HG03280 (cell line): Measurements from ENCODE around the gene C1orf232.

Experiments used
- ATAC-seq: cut with Tn5 transposase; IDR thresholded peaks from one replicate; pipeline ENCODE4 v1.9.1; 2021; ENCODE audit warnings: mild to moderate bottlenecking, moderate library complexity; ENCODE audit not compliant: unreplicated experiment

C1orf232 gene

DNA sequence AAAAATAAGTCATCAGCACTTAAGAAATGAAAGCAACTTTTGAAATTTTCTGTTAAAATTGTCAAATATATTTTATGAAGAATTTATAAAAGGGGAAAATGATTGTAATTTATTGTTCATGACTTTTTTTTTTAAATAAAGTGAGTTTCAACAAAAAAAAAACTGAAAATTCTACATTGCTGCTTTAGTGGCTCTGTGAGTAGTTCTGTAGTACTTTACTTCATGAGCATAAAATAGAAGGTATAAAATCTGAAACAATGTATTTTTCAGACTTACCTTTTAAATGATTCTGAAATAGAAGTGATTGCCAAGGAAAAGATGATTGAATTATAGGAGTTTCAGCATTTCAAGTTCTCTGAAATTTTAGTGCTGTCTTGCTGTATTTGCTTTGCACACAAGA, 43.4 kb downstream of the C1orf232 start:
- ATAC-seq = no peak

DNA sequence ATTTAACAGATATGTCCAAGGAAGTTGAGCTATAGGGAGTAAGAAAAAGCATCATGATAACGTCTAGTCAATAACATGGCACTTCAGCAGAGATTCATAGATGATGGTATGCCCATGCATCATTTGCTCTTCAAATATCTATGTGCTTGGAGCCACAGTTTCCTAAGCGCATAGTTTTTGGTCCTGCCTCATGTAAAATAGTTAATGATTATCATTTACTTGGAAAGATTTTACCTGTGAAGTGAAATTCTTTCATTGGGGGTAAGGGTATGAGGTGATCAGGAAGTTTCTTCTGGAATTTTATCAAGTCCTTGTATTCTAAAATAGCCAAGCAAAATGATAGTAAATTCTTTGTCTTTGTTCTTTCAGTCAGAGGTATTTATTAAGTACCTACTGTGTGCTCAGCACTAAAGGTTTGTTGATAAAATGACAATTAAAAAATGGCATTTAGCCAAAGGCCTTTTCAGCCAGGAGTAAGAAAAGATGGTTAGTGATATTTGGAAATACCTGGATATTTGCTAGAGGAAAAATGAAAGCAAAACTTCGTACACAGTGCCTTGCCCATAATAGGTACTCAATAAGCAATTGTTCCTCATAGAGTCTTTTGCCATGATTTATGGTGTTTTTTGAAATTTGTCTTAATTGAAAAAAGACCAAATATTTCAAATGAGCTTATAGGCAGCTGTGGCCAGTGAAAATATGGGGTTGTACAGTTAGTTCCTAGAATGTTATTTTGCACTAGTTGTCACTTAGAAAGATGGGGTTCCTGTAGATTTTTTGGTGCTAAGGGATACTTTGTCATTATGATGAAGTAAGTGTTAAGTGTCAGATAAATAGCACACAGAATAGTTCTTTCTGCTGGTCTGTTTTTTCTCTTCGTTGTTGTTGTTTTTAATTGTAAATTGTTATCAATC, 44.1 kb downstream of the C1orf232 start:
- no peak for ATAC-seq

DNA sequence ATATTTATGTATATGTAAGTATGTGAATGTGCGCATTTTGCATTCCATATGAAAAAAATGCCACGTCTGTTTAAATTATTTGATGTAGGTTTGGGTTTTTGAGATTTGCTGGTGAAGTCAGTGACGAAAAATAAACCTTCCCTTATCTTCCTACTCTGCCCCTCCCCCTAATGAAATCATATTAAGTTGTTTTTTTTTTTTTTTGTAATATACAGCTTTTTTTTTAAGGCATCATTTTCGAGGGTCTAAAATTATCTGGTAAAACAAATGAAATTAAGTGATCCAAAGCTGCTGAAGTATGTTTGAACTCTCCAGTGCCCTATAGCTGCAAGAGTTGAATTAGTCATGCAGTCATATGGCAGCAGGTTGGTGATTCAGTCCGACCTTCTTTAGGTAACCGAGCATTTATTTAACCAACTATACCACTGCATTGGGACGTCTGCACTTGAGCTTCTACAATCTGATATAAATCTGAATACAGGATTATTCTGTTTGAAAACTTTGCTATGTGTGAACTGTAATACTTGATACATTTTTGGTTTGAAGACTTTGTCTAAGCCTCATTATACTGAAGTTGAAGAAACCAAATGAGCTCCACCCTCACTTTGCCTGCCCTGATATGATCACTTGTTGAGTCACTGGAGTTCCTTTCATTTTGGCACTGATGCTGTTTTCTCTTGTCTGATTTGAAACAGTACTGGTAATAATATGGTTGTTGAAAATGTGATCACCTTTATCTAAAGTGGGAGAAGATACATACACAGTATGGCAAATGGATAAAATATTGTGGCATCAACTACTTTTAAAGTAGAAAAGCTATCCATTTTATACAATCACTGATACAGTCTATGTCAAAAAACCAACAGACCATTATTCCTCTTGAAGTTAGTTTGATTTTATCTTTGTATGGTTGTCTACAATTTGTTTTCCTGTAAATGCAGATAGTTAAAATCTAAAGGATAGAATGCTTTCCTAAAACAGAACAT, 45.5 kb downstream of the C1orf232 start:
- ATAC-seq = no peak

DNA sequence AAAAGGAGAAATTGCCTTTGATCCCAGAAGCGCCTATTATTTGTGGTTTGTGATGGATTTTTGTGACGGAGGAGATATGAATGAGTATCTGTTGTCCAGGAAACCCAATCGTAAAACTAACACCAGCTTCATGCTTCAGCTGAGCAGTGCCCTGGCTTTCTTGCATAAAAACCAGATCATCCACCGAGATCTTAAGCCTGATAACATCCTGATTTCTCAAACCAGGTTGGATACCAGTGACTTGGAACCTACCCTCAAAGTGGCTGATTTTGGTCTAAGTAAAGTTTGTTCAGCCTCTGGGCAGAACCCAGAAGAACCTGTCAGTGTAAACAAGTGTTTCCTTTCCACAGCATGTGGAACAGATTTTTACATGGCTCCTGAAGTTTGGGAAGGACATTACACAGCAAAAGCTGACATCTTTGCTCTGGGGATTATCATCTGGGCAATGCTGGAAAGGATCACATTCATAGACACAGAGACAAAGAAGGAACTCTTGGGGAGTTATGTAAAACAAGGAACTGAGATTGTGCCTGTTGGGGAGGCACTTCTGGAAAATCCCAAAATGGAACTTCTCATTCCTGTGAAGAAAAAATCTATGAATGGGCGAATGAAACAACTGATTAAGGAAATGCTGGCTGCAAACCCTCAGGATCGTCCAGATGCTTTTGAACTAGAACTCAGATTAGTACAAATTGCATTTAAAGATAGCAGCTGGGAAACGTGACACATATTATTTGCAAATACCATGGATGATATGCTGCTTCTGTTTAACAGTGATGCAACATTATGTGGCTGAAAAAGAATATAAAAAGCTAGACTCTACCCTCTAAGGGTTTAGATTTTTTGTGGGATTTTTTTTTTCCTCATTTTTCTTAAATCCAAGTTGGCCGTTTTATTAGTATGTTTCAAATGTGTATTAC, 46.6 kb downstream of the C1orf232 start:
- no peak for ATAC-seq

DNA sequence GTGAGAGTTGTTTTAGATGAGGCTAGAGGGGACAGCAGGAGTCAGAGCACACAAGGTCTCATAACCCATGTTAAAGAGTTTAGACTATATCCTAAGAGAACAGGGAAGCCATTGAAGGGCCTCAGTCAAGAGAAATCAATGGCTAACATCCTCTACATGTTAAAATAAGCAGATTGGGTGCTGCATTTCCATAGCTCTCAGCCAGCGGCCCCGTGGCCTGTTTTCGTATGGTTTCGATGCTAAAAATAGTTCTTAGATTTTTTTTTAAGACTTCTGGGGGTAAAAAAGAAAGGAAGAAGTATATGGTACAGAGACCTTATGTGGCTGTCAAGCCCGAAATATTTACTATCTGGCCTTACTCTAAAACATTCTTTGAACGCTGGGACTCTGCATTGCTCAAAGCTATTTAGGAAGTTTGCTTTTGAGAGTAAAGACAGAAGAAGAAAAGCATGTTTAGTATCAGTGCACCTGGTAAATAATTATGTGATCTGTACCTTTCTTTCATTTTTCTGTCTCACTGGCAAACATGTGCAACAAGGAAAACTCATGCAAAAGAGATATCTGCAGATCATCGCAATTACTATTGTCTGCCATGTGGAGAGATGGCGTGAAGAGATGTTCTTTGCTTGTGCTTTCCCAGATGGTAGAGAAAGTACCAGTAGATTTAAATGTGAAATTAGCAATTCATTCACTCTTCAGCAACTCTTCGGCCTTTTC, 48.7 kb downstream of the C1orf232 start:
- ATAC-seq = no peak

DNA sequence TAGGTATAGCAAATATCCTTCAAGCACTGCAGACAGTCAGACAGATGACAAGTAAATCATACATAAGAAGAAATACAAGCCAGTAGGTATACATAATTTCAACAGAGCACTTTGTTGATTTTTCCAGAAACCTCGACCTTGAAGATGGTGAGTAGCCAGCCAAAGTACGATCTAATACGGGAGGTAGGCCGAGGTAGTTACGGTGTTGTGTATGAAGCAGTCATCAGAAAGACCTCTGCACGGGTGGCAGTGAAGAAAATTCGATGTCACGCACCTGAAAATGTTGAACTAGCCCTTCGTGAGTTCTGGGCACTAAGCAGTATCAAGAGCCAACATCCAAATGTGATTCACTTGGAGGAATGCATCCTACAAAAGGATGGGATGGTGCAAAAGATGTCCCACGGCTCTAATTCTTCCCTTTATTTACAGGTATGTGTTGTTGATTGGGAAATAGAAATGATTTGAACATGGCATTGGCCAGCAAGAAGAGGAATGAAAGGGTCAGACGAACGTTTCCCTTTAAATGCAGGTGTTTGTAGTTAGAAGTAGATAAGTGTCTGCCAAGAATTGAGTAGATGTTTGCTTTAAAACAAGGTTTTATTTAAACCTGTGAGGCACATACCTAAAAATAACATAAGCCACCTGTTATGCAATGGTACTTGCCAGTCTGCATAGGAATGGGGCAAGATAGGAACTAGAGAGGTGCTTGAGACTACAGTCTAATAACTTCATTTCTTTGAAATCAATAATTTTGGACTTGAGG, 54.4 kb downstream of the C1orf232 start:
- ATAC-seq = no peak
